Peyer's patch (tissue), 4 donors: Measurements from ENCODE around the gene F2RL1.
"Not testable (repeated sequence)": the region's sequence is repeated elsewhere in the genome, so short reads cannot be mapped to it uniquely, and the experiment has no call there.

Source experiments
- POLR2A ChIP-seq, 2 donors: fragments of 450-650 bp; IDR thresholded peaks; one replicate each; pipeline ENCODE4 v1.5.1; 2017; ENCODE audit warnings: antibody characterized with exemption in 2 of 2, mild to moderate bottlenecking in 2 of 2, moderate library complexity in 2 of 2
- TF ChIP-seq, protein P1 (sequence below), 6 experiments: fragments of 450-650 bp in 4 of 6; fragments of 200-600 bp in 2 of 6; sonication (generic) in 1 of 6; IDR thresholded peaks; one replicate each; pipeline ENCODE4 v1.5.1; 2017 to 2019; ENCODE audit warnings: antibody characterized with exemption in 6 of 6, mild to moderate bottlenecking in 3 of 6, moderate library complexity in 1 of 6

DNA sequence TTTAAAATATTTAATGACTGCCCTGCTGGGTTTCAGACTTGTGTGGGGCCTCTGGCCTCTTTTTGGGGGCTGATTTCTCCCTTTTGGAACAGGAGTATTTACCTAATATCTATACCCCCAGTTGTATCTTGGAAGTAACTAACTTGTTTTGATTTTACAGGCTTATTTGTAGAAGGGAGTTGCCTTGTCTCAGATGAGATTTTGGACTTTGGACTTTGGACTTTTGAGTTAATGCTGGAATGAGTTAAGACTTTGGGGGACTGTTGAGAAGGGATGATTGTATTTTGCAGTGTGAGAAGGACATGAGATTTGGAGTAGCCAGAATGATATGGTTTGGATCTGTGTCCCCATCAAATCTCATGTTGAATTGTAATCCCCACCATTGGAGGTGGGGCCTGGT lies 36.7 kb downstream of the F2RL1 start:
- TF ChIP-seq, protein P1, sequence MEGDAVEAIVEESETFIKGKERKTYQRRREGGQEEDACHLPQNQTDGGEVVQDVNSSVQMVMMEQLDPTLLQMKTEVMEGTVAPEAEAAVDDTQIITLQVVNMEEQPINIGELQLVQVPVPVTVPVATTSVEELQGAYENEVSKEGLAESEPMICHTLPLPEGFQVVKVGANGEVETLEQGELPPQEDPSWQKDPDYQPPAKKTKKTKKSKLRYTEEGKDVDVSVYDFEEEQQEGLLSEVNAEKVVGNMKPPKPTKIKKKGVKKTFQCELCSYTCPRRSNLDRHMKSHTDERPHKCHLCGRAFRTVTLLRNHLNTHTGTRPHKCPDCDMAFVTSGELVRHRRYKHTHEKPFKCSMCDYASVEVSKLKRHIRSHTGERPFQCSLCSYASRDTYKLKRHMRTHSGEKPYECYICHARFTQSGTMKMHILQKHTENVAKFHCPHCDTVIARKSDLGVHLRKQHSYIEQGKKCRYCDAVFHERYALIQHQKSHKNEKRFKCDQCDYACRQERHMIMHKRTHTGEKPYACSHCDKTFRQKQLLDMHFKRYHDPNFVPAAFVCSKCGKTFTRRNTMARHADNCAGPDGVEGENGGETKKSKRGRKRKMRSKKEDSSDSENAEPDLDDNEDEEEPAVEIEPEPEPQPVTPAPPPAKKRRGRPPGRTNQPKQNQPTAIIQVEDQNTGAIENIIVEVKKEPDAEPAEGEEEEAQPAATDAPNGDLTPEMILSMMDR (IDR thresholded peaks at IDR 0.05) = not testable (repeated sequence)
- not testable (repeated sequence) for TF ChIP-seq POLR2A (IDR thresholded peaks at IDR 0.05)
